GM19240 (cell line): ENCODE measurements around the gene SSH2.
"Not testable (repeated sequence)": the region's sequence is repeated elsewhere in the genome, so short reads cannot be mapped to it uniquely, and the experiment has no call there.

Experiments
- DNase-seq: peaks from one replicate; pipeline ENCODE4 v3.0.0; 2011; ENCODE audit warnings: low spot score; ENCODE audit not compliant: insufficient read length

SSH2 gene

GRCh38 chr17:29931231-29931932, 1.4 kb upstream of the SSH2 start:
- peak; percentile 11 for DNase-seq

- DNase-seq = no peak
Measured at GRCh38 chr17:29930409-29931010, 482 bp upstream of the SSH2 start.

- no peak for DNase-seq
Measured at GRCh38 chr17:29929006-29929532, 959 bp downstream of the SSH2 start.

- no peak for DNase-seq
Measured at GRCh38 chr17:29927546-29927945, 2.5 kb downstream of the SSH2 start.

GRCh38 chr17:29924786-29925185, 5.2 kb downstream of the SSH2 start:
- DNase-seq = no peak

GRCh38 chr17:29918922-29919856, 10.8 kb downstream of the SSH2 start:
- DNase-seq = no peak

GRCh38 chr17:29918016-29918415, 12.0 kb downstream of the SSH2 start:
- DNase-seq = no peak

GRCh38 chr17:29914819-29915537, 15.1 kb downstream of the SSH2 start:
- DNase-seq = no peak

- DNase-seq = no peak
Measured at GRCh38 chr17:29911641-29912177, 18.3 kb downstream of the SSH2 start.

- no peak for DNase-seq
Measured at GRCh38 chr17:29909236-29910003, 20.6 kb downstream of the SSH2 start.

GRCh38 chr17:29906969-29907368, 23.1 kb downstream of the SSH2 start:
- no peak for DNase-seq

- DNase-seq = no peak
Measured at GRCh38 chr17:29905879-29906167, 24.2 kb downstream of the SSH2 start.

- DNase-seq = no peak
Measured at GRCh38 chr17:29905086-29905878, 24.7 kb downstream of the SSH2 start.

GRCh38 chr17:29903471-29903870, 26.6 kb downstream of the SSH2 start:
- DNase-seq = no peak

- DNase-seq = not testable (repeated sequence)
Measured at GRCh38 chr17:29897136-29897535, 32.9 kb downstream of the SSH2 start.

- DNase-seq = no peak
Measured at GRCh38 chr17:29892201-29892600, 37.8 kb downstream of the SSH2 start.

GRCh38 chr17:29891131-29891530, 38.9 kb downstream of the SSH2 start:
- DNase-seq = no peak

GRCh38 chr17:29885031-29885640, 44.9 kb downstream of the SSH2 start:
- no peak for DNase-seq

- no peak for DNase-seq
Measured at GRCh38 chr17:29883497-29883896, 46.5 kb downstream of the SSH2 start.
